B cell (primary cell): ENCODE results near the gene PIM3. TPM values are rescaled to one million over a fixed set of nuclear protein-coding genes. Genes with fewer than 3 reads are reported as not detected.

Source experiments
- ATAC-seq: fragments of 200-7000 bp; cut with Tn5 transposase; one replicate; pipeline ENCODE4 v1.10.0; 2021; ENCODE audit warnings: low read depth, mild to moderate bottlenecking, moderate number of reproducible peaks, moderate library complexity
- CTCF ChIA-PET: fragments of 350-600 bp; sonication (Branson Sonifier 250); formaldehyde crosslinking; loops from one replicate; lab custom pipeline; 2021; ENCODE audit warnings: antibody characterized with exemption, inconsistent platforms; lab: Charles Lee
- POLR2A ChIA-PET: fragments of 350-600 bp; sonication (Branson Sonifier 250); formaldehyde crosslinking; loops from one replicate; lab custom pipeline; 2021; ENCODE audit warnings: antibody characterized with exemption; lab: Charles Lee
- DNase-seq: peaks from one replicate; pipeline ENCODE4 v3.0.0; 2013
- H2AFZ ChIP-seq: 2 replicates; pipeline ENCODE4 v1.6.1; 2012; ENCODE audit warnings: mild to moderate bottlenecking, low read depth, low read length; ENCODE audit not compliant: insufficient read depth, poor library complexity, severe bottlenecking
- H3K27ac ChIP-seq, 2 donors: 1 replicate in 1 of 2; 2 replicates in 1 of 2; pipeline ENCODE4 v1.5.1; 2012 to 2013; ENCODE audit warnings: low read length in 2 of 2, mild to moderate bottlenecking in 2 of 2, moderate library complexity in 1 of 2
- H3K27me3 ChIP-seq, 4 experiments: fragments of 200-600 bp in 1 of 4; sonication (generic) in 1 of 4; replicated peaks in 1 of 4; 1 replicate in 2 of 4; 2 replicates in 2 of 4; pipeline versions ENCODE4 v1.6.1 to v1.7.0; 2013 to 2016; ENCODE audit warnings: low read length in 3 of 4, mild to moderate bottlenecking in 2 of 4, mixed read lengths in 1 of 4, moderate library complexity in 1 of 4; ENCODE audit not compliant: insufficient read depth in 4 of 4, control insufficient read depth in 3 of 4; ENCODE audit errors: control extremely low read depth in 1 of 4
- H3K36me3 ChIP-seq, 2 experiments: replicated peaks in 1 of 2; 1 replicate in 1 of 2; 2 replicates in 1 of 2; pipeline versions ENCODE4 v1.6.1 to v1.7.1; 2013; ENCODE audit warnings: low read length in 1 of 2; ENCODE audit not compliant: insufficient read depth in 2 of 2, control insufficient read depth in 1 of 2; ENCODE audit errors: control extremely low read depth in 1 of 2, extremely low read depth in 1 of 2
- H3K4me1 ChIP-seq, 2 donors: fragments of 200-600 bp in 1 of 2; sonication (generic) in 1 of 2; 1 replicate in 1 of 2; 2 replicates in 1 of 2; pipeline versions ENCODE4 v1.5.1 to v1.6.1; 2013 to 2017; ENCODE audit warnings: low read length in 2 of 2; ENCODE audit not compliant: control insufficient read depth in 2 of 2, insufficient read depth in 2 of 2
- H3K4me2 ChIP-seq: replicated peaks from 2 replicates; pipeline ENCODE3; 2012; ENCODE audit warnings: mild to moderate bottlenecking, low read depth, low read length; ENCODE audit not compliant: poor library complexity, severe bottlenecking
- H3K4me3 ChIP-seq, 5 experiments: fragments of 200-600 bp in 1 of 5; sonication (generic) in 1 of 5; 1 replicate in 3 of 5; 2 replicates in 2 of 5; pipeline versions ENCODE4 v1.5.1 to v1.7.0; 2011 to 2016; ENCODE audit warnings: low read length in 4 of 5, mild to moderate bottlenecking in 4 of 5, low read depth in 2 of 5, control low read depth in 1 of 5, moderate library complexity in 1 of 5; ENCODE audit not compliant: insufficient read depth in 1 of 5; ENCODE audit errors: control extremely low read depth in 1 of 5, extremely low read depth in 1 of 5
- H3K79me2 ChIP-seq: fragments of 200-600 bp; sonication (generic); one replicate; pipeline ENCODE4 v1.6.0; 2016; ENCODE audit warnings: low read length; ENCODE audit not compliant: control insufficient read depth, insufficient read depth
- H3K9ac ChIP-seq: fragments of 200-600 bp; sonication (generic); 2 replicates; pipeline ENCODE4 v1.6.1; 2017; ENCODE audit warnings: mild to moderate bottlenecking, low read length, moderate library complexity
- H3K9me3 ChIP-seq, 3 donors: one replicate each; pipeline versions ENCODE4 v1.6.1 to v1.7.1; 2013; ENCODE audit warnings: low read length in 2 of 3; ENCODE audit not compliant: control insufficient read depth in 2 of 3, insufficient read depth in 1 of 3; ENCODE audit errors: control extremely low read depth in 1 of 3
- H4K20me1 ChIP-seq: 2 replicates; pipeline ENCODE4 v1.6.0; 2012; ENCODE audit warnings: mild to moderate bottlenecking, low read length; ENCODE audit not compliant: insufficient read depth, control insufficient read depth, poor library complexity, severe bottlenecking
- H3K27ac Mint-ChIP-seq: one replicate; pipeline ENCODE4 v1.8.0; 2021; ENCODE audit warnings: mixed read lengths
- H3K27me3 Mint-ChIP-seq: one replicate; pipeline ENCODE4 v1.8.0; 2021; ENCODE audit warnings: mixed read lengths
- H3K4me1 Mint-ChIP-seq: one replicate; pipeline ENCODE4 v1.8.0; 2021; ENCODE audit warnings: mixed read lengths
- H3K4me3 Mint-ChIP-seq: one replicate; pipeline ENCODE4 v1.8.0; 2021; ENCODE audit warnings: mixed read lengths
- H3K9me3 Mint-ChIP-seq: one replicate; pipeline ENCODE4 v1.8.0; 2022; ENCODE audit warnings: mixed read lengths; ENCODE audit not compliant: insufficient read depth
- CTCF ChIP-seq: fragments of 200-600 bp; IDR thresholded peaks from one replicate; pipeline ENCODE4 v1.8.0; 2022; ENCODE audit warnings: antibody characterized with exemption, mild to moderate bottlenecking
- EZH2 ChIP-seq: IDR thresholded peaks from 2 replicates; pipeline ENCODE4 v1.6.1; 2012; ENCODE audit warnings: borderline replicate concordance, low read depth, mild to moderate bottlenecking, moderate library complexity, low read length; ENCODE audit not compliant: insufficient read depth, poor library complexity, severe bottlenecking
- WGBS: methylation state at CpG from one replicate; pipeline ENCODE4 v1.1.5; 2013; ENCODE audit warnings: missing lambda C conversion rate; ENCODE audit not compliant: insufficient coverage; 5-methylcytosine and 5-hydroxymethylcytosine counted together
- intact Hi-C: fragments of 100-400 bp; cut with micrococcal nuclease; formaldehyde crosslinking; loops from one replicate; pipeline ENCODE4 v1.10.0; 2022
- polyA plus RNA-seq: library from polyadenylated mRNA; depleted of rRNA; stranded (reverse); fragments of >200 nt; gene quantifications from 2 replicates; pipeline ENCODE4 v1.2.3, GENCODE V29; 2012
- total RNA-seq, 2 donors: library from RNA; stranded (reverse); fragments of 120-200 nt in 1 of 2; gene quantifications; 1 replicate in 1 of 2; 2 replicates in 1 of 2; pipeline versions ENCODE4 v1.2.3 to v1.2.4, GENCODE V29; 2013 to 2022

PIM3 gene
- total and polyA plus RNA-seq, 2 donors (not counting 1 experiment from before 2014, with no cell fraction given), result 74.6 to 128 TPM

GRCh38 chr22:49923445-49923844, 37.1 kb upstream of the PIM3 start:
- H3K27ac ChIP-seq, result peak overlapping the region; percentile 52 to 98
- peak overlapping the region; percentile 64 for H3K4me3 Mint-ChIP-seq
- WGBS, result 27% methylated on average over 14 of the region's 16 CpGs

More at GRCh38 chr22:49923445-49923844, 37.1 kb upstream of the PIM3 start:
- H2AFZ ChIP-seq, result no peak overlapping the region
- Mint-ChIP-seq H3K27ac (peak overlapping the region; percentile 86), H3K9me3 (no peaks in the 10 kb centered on the region), H3K27me3 (no peaks in the 10 kb centered on the region), H3K4me1 (peaks cover 53% of the 10 kb centered on the region)
- CTCF ChIA-PET, result interaction anchor here (0.6 to 1.0 kb wide), 2 partner anchors 156 to 283 kb away, joined by 4 read pairs; no protein-coding TSS in a partner anchor
- peaks cover 7% of the 10 kb centered on the region for H4K20me1 ChIP-seq
- peaks cover 37 to 48% of the 10 kb centered on the region in 2 donors for H3K4me1 ChIP-seq
- no peak overlapping the region for H3K4me3 ChIP-seq
- TF ChIP-seq CTCF (peak; percentile 68), EZH2 (no peak)
- H3K4me2 ChIP-seq, result peak overlapping the region; percentile 80
- DNase-seq, result peak; percentile 85
- no peak overlapping the region for H3K9ac ChIP-seq
- peaks cover 0 to 13% of the 10 kb centered on the region in 2 experiments for H3K36me3 ChIP-seq
- H3K79me2 ChIP-seq, result peaks cover 4% of the 10 kb centered on the region
- peaks cover 0 to 12% (median 0%) of the 10 kb centered on the region in 3 donors for H3K9me3 ChIP-seq
- peak; percentile 12 for ATAC-seq
- no peaks in the 10 kb centered on the region for H3K27me3 ChIP-seq
- POLR2A ChIA-PET, result no interaction called here
- intact Hi-C loops, result no loop called here
